Breast epithelium (tissue), 3 donors: ENCODE results near the gene ACO2.

Source experiments
- POLR2A ChIP-seq: fragments of 450-650 bp; IDR thresholded peaks from one replicate; pipeline ENCODE4 v1.6.1; 2016; ENCODE audit warnings: antibody characterized with exemption, mild to moderate bottlenecking, moderate library complexity
- POLR2AphosphoS5 ChIP-seq, 3 donors: sonication (generic); formaldehyde crosslinking; IDR thresholded peaks; one replicate each; pipeline ENCODE4 v1.6.1; 2017; ENCODE audit warnings: antibody characterized with exemption in 3 of 3

DNA sequence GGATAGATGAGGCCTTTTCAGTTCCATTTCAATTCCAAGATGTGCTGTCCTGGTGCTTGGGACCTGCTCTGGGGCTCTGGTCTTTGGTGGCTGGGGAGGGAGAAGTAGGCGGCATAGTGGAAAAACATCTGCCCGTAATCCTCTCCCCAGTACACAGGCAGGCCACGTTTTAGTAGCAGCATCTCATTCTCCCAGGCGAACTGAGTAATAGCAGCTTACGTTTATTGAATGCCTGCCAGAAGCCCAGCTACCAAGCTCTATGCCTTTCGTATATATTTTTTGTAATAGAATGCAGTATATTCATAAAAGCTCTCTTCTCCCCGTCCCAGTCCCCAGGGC, 11.4 kb downstream of the ACO2 start:
- no peak for TF ChIP-seq POLR2AphosphoS5 (IDR thresholded peaks at IDR 0.05)
- no peak for TF ChIP-seq POLR2A
